Fibroblast of lung (primary cell): ENCODE data around the gene ARMCX2. TPM values are rescaled to one million over a fixed set of nuclear protein-coding genes. Genes with fewer than 3 reads are reported as not detected.

Source experiments
- DNase-seq, 2 donors: peaks; one replicate each; pipeline versions ENCODE4 v3.0.0 to v3.0.0-alpha.2; 2010; ENCODE audit warnings: low read depth in 2 of 2
- H2AFZ ChIP-seq: 2 replicates; pipeline ENCODE4 v1.5.1; 2012; ENCODE audit warnings: low read length, control low read depth, inconsistent platforms
- H3K27ac ChIP-seq: 2 replicates; pipeline ENCODE4 v1.5.1; 2011; ENCODE audit warnings: low read length, control low read depth; ENCODE audit not compliant: insufficient read depth
- H3K27me3 ChIP-seq: 2 replicates; pipeline ENCODE4 v1.5.1; 2011; ENCODE audit warnings: mild to moderate bottlenecking, low read length; ENCODE audit not compliant: control insufficient read depth, insufficient read depth
- H3K36me3 ChIP-seq: 2 replicates; pipeline ENCODE4 v1.5.1; 2011; ENCODE audit warnings: low read length; ENCODE audit not compliant: control insufficient read depth, insufficient read depth
- H3K4me1 ChIP-seq: 2 replicates; pipeline ENCODE4 v1.5.1; 2011; ENCODE audit warnings: low read length; ENCODE audit not compliant: control insufficient read depth, insufficient read depth; ENCODE audit errors: extremely low read depth
- H3K4me2 ChIP-seq: 2 replicates; pipeline ENCODE4 v1.5.1; 2011; ENCODE audit warnings: low read length, control low read depth; ENCODE audit not compliant: insufficient read depth; ENCODE audit errors: extremely low read depth
- H3K4me3 ChIP-seq, 4 experiments: fragments of 200-600 bp in 1 of 4; sonication (generic) in 1 of 4; replicated peaks in 1 of 4; 2 replicates each; pipeline ENCODE4 v1.5.1; 2011 to 2016; ENCODE audit warnings: low read length in 4 of 4, low read depth in 3 of 4, mild to moderate bottlenecking in 3 of 4, control low read depth in 2 of 4, inconsistent platforms in 1 of 4, mixed read lengths in 1 of 4; ENCODE audit not compliant: insufficient read depth in 1 of 4; ENCODE audit errors: control extremely low read depth in 1 of 4
- H3K79me2 ChIP-seq: 2 replicates; pipeline ENCODE4 v1.5.1; 2012; ENCODE audit warnings: mild to moderate bottlenecking, low read length, inconsistent platforms; ENCODE audit not compliant: control insufficient read depth, insufficient read depth
- H3K9ac ChIP-seq: 2 replicates; pipeline ENCODE4 v1.5.1; 2011; ENCODE audit warnings: mild to moderate bottlenecking, low read length, control low read depth; ENCODE audit not compliant: insufficient read depth
- H3K9me3 ChIP-seq: 2 replicates; pipeline ENCODE4 v1.5.1; 2012; ENCODE audit warnings: low read depth, low read length; ENCODE audit not compliant: control insufficient read depth, insufficient read depth
- H4K20me1 ChIP-seq: 2 replicates; pipeline ENCODE4 v1.5.1; 2011; ENCODE audit warnings: low read length; ENCODE audit not compliant: control insufficient read depth, insufficient read depth; ENCODE audit errors: extremely low read depth
- CTCF ChIP-seq, 2 donors: IDR thresholded peaks in 1 of 2; conservative IDR thresholded peaks in 1 of 2; 1 replicate in 1 of 2; 2 replicates in 1 of 2; pipeline ENCODE4 v1.5.1; 2011 to 2012; ENCODE audit warnings: low read length in 2 of 2, control low read depth in 1 of 2, inconsistent platforms in 1 of 2, low read depth in 1 of 2, mild to moderate bottlenecking in 1 of 2
- EZH2 ChIP-seq: IDR thresholded peaks from 2 replicates; pipeline ENCODE4 v1.5.1; 2012; ENCODE audit warnings: low read length, control low read depth, mild to moderate bottlenecking; ENCODE audit errors: missing control alignments
- polyA plus RNA-seq, 2 donors: library from polyadenylated mRNA; depleted of rRNA in 1 of 2; stranded (reverse) in 1 of 2; unstranded in 1 of 2; fragments of >200 nt; gene quantifications; 2 replicates each; pipeline ENCODE4 v1.2.1, GENCODE V29; 2011 to 2012; ENCODE audit warnings: missing spikeins in 1 of 2
- total RNA-seq: library from RNA; depleted of rRNA; stranded (reverse); fragments of >200 nt; gene quantifications from 2 replicates; pipeline ENCODE4 v1.2.1, GENCODE V29; 2014

Gene ARMCX2
- total and polyA plus RNA-seq, 2 donors (not counting 1 experiment from before 2014, with no cell fraction given): 66.2 to 107 TPM

GRCh38 chrX:101617211-101618191 lies 42.1 kb downstream of the ARMCX2 start, which contains the start of gene ARMCX6:
Gene ARMCX6, minus strand, starts transcription at chrX:101618000. Its CDS starts 1,380 bp downstream, at chrX:101616620.
- Histone ChIP-seq H3K4me2 (peak within 1 kb of the TSS; percentile 81), H3K27ac (peak within 1 kb of the TSS; percentile 59), H4K20me1 (no peaks in the 10 kb centered on the region), H3K4me1 (no peaks in the 10 kb centered on the region), H3K9me3 (no peaks in the 10 kb centered on the region), H3K4me3 (peak within 1 kb of the TSS; percentile 49 to 84 (median 70)), H3K27me3 (no peaks in the 10 kb centered on the region), H3K9ac (peak within 1 kb of the TSS; percentile 42), H2AFZ (peak within 1 kb of the TSS; percentile 66), H3K79me2 (no peaks in the 10 kb centered on the region), H3K36me3 (no peaks in the 10 kb centered on the region)
- peak; percentile 76 to 77 for DNase-seq
- TF ChIP-seq CTCF (conservative IDR thresholded peaks at IDR 0.05 in 1 of 2, IDR thresholded peaks at IDR 0.05 in 1 of 2; ENCODE audit: low read depth in 1 of 2, low read length in 2 of 2) (peak in 1 of 2 donors; percentile 23), EZH2 (no peak)

- Histone ChIP-seq H3K79me2 (no peaks in the 10 kb centered on the region), H3K9ac (no peak overlapping the region), H3K4me3 (no peak overlapping the region), H4K20me1 (no peaks in the 10 kb centered on the region), H3K27me3 (no peaks in the 10 kb centered on the region), H3K4me1 (no peaks in the 10 kb centered on the region), H3K9me3 (no peaks in the 10 kb centered on the region), H3K36me3 (no peaks in the 10 kb centered on the region), H3K4me2 (no peak overlapping the region), H3K27ac (no peak overlapping the region), H2AFZ (no peak overlapping the region)
- no peak for DNase-seq
- TF ChIP-seq EZH2 (no peak), CTCF (conservative IDR thresholded peaks at IDR 0.05 in 1 of 2, IDR thresholded peaks at IDR 0.05 in 1 of 2; ENCODE audit: low read depth in 1 of 2, low read length in 2 of 2) (no peak)
These were observed 53.9 kb downstream of the ARMCX2 start for GRCh38 chrX:101605728-101606127.

Other genes starting within 250 kb of the ARMCX2 start
- 3.6 and 7.6 TPM in 2 replicates for gene ARMCX4, start 174.4 kb downstream of the ARMCX2 start, total RNA-seq
- 3.0 and 3.4 TPM in 2 replicates for gene ARMCX4, start 174.4 kb downstream of the ARMCX2 start, polyA plus RNA-seq
- 70.4 and 79.4 TPM in 2 replicates for gene ARMCX1, start 109.3 kb downstream of the ARMCX2 start, total RNA-seq
- gene ARMCX1, start 109.3 kb downstream of the ARMCX2 start, polyA plus RNA-seq: 46.7 and 53.0 TPM in 2 replicates
- gene ARMCX6, start 41.9 kb downstream of the ARMCX2 start, total RNA-seq: 24.1 and 32.9 TPM in 2 replicates
- 93.4 and 94.6 TPM in 2 replicates for gene ARMCX6, start 41.9 kb downstream of the ARMCX2 start, polyA plus RNA-seq
- 76.5 and 96.3 TPM in 2 replicates for gene ARMCX3, start 36.7 kb downstream of the ARMCX2 start, total RNA-seq
- gene ARMCX3, start 36.7 kb downstream of the ARMCX2 start, polyA plus RNA-seq: 52.1 and 91.3 TPM in 2 replicates